OCI-LY7 (cell line): ENCODE results near the gene STIM2.

Source experiments
- CTCF ChIP-seq: fragments of 200-600 bp; sonication (generic); conservative IDR thresholded peaks from 2 replicates; pipeline ENCODE4 v1.5.1; 2014; ENCODE audit warnings: mild to moderate bottlenecking, antibody characterized with exemption, low read length, moderate library complexity, mixed read lengths
- EZH2phosphoT487 ChIP-seq: fragments of 200-600 bp; sonication (generic); IDR thresholded peaks from 2 replicates; pipeline ENCODE4 v1.6.1; 2018; ENCODE audit warnings: low read depth, borderline replicate concordance, mild to moderate bottlenecking, mixed run types, antibody characterized with exemption, low read length, moderate library complexity, mixed read lengths

- TF ChIP-seq CTCF (no peak), EZH2phosphoT487 (no peak)
Observed at GRCh38 chr4:27013012-27013411, 152.4 kb downstream of the STIM2 start.
